HepG2 (cell line): ENCODE data around the gene FALEC. TPM values are rescaled to one million over a fixed set of nuclear protein-coding genes. Genes with fewer than 3 reads are reported as not detected.

ENCODE experiments used
- ARID3A ChIP-seq: IDR thresholded peaks from 2 replicates; pipeline ENCODE4 v1.6.1; 2012; ENCODE audit warnings: low read depth, low read length, improper control_type of control experiment
- DNMT3B ChIP-seq: conservative IDR thresholded peaks from 2 replicates; pipeline ENCODE4 v1.6.1; 2016; ENCODE audit warnings: missing biosample characterization, control low read depth
- ELF4 ChIP-seq: sonication (generic); formaldehyde crosslinking; IDR thresholded peaks from 2 replicates; pipeline ENCODE4 v1.5.0; 2020; ENCODE audit warnings: missing genetic modification reagents, mild to moderate bottlenecking, moderate library complexity, borderline replicate concordance
- HBP1 ChIP-seq: IDR thresholded peaks from 2 replicates; pipeline ENCODE4 v1.6.1; 2016; ENCODE audit warnings: low read depth, control low read depth
- HNRNPUL1 ChIP-seq: fragments of 200-400 bp; formaldehyde crosslinking; IDR thresholded peaks from 2 replicates; pipeline ENCODE4 v1.6.1; 2017; ENCODE audit warnings: low read depth, mild to moderate bottlenecking, low read length, moderate library complexity
- MEF2D ChIP-seq: sonication (generic); formaldehyde crosslinking; IDR thresholded peaks from 2 replicates; pipeline ENCODE4 v1.5.1; 2020; ENCODE audit warnings: mild to moderate bottlenecking, missing genetic modification reagents
- MTF2 ChIP-seq: sonication (generic); formaldehyde crosslinking; IDR thresholded peaks from 2 replicates; pipeline ENCODE4 v1.5.0; 2020; ENCODE audit warnings: missing genetic modification reagents, borderline replicate concordance
- MXD1 ChIP-seq: sonication (generic); formaldehyde crosslinking; IDR thresholded peaks from 2 replicates; pipeline ENCODE4 v1.4.0; 2020; ENCODE audit warnings: mild to moderate bottlenecking, missing genetic modification reagents
- PHF21A ChIP-seq: sonication (generic); formaldehyde crosslinking; IDR thresholded peaks from 2 replicates; pipeline ENCODE4 v1.5.0; 2020; ENCODE audit warnings: mild to moderate bottlenecking, missing genetic modification reagents
- SIN3A ChIP-seq: IDR thresholded peaks from 2 replicates; pipeline ENCODE4 v1.6.1; 2011; ENCODE audit warnings: low read depth, mild to moderate bottlenecking, control low read depth, low read length, borderline replicate concordance
- SMAD3 ChIP-seq: sonication (generic); formaldehyde crosslinking; IDR thresholded peaks from 2 replicates; pipeline ENCODE4 v1.4.0; 2020; ENCODE audit warnings: missing genetic modification reagents
- ZMAT3 ChIP-seq: sonication (generic); formaldehyde crosslinking; conservative IDR thresholded peaks from 2 replicates; pipeline ENCODE4 v1.7.0; 2021; ENCODE audit warnings: missing genetic modification reagents
- ZNF737 ChIP-seq: sonication (generic); formaldehyde crosslinking; IDR thresholded peaks from 2 replicates; pipeline ENCODE4 v1.5.0; 2020; ENCODE audit warnings: missing genetic modification reagents, mild to moderate bottlenecking, borderline replicate concordance
- ZSCAN5A ChIP-seq: sonication (generic); formaldehyde crosslinking; IDR thresholded peaks from 2 replicates; pipeline ENCODE4 v1.8.0; 2022; ENCODE audit warnings: mild to moderate bottlenecking, missing genetic modification reagents, borderline replicate concordance
- polyA plus RNA-seq, 8 experiments: library from polyadenylated mRNA; depleted of rRNA in 3 of 8; stranded (reverse) in 7 of 8; unstranded in 1 of 8; fragments of >200 nt; fragmentation: Illumina TruSeq in 4 of 8; extraction: Trizol in 4 of 8; gene quantifications; 2 replicates each; pipeline versions ENCODE4 v1.2.1 to v1.2.3, GENCODE V29; 2011 to 2016; ENCODE audit warnings: low read depth in 4 of 8, missing spikeins in 1 of 8, mixed read lengths in 1 of 8; ENCODE audit not compliant: insufficient read depth in 1 of 8
- total RNA-seq, 5 experiments: library from RNA; depleted of rRNA; stranded (reverse); fragments of >200 nt; fragmentation: Illumina TruSeq; extraction: Trizol; gene quantifications; 2 replicates each; pipeline ENCODE4 v1.2.3, GENCODE V29; 2016; ENCODE audit warnings: low read depth in 1 of 5
- TF ChIP-seq, protein P1 (sequence below): fragments of 450-650 bp; IDR thresholded peaks from 2 replicates; pipeline ENCODE4 v1.6.1; 2017; ENCODE audit warnings: mild to moderate bottlenecking
- TF ChIP-seq, protein P2 (sequence below): sonication (generic); formaldehyde crosslinking; IDR thresholded peaks from 2 replicates; pipeline ENCODE4 v1.4.0; 2020; ENCODE audit warnings: missing genetic modification reagents, borderline replicate concordance

Gene FALEC
- total and polyA plus RNA-seq, 2 of the 13 experiments (the other 11 are each of a cell fraction or from before 2014, with no cell fraction given), result 0.33 to 0.71 TPM

DNA sequence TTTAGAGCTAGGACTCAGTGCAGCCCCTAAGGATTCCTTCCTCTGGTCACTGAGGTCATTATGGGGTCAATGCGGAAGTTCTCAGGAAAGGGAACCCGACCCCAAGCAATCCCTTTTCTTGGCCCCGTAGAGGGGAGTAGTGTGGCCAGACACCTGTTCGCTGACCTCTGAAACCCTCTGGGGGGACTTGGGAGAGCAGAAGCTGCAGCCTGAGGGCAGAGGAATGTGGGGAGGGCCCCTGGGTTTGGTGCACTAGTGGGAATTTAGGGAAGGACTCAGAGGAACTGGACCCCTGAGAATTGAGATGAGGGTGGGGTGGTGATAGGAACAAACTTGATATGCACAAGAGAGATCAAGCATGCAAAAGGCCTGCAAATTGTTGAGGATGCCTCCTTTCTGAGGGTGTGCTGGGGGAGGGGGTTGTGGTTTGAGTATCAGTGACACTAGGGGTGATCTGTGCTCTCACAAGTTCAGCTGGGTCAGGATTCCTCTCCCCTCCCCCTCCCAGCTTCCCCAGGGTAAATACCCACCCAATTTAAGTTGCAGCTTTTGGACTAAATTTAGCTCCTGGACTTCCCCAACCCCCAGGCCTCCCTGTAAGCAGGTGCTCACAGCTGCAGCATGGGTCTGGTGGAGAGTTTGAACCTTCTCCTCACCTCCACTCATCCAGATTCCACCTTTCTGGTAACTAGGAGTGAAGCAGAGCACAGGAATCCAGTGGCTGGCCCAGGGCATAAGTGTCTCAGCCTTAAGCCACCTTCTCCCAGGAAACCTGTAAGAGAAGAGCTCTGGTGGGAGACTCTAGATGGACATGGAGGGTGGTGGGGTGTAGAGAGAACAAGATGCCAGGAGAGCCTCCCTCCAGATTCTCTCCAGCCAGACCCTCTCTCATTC, 47.1 kb downstream of the FALEC start (continued):
- TF ChIP-seq, protein P1, sequence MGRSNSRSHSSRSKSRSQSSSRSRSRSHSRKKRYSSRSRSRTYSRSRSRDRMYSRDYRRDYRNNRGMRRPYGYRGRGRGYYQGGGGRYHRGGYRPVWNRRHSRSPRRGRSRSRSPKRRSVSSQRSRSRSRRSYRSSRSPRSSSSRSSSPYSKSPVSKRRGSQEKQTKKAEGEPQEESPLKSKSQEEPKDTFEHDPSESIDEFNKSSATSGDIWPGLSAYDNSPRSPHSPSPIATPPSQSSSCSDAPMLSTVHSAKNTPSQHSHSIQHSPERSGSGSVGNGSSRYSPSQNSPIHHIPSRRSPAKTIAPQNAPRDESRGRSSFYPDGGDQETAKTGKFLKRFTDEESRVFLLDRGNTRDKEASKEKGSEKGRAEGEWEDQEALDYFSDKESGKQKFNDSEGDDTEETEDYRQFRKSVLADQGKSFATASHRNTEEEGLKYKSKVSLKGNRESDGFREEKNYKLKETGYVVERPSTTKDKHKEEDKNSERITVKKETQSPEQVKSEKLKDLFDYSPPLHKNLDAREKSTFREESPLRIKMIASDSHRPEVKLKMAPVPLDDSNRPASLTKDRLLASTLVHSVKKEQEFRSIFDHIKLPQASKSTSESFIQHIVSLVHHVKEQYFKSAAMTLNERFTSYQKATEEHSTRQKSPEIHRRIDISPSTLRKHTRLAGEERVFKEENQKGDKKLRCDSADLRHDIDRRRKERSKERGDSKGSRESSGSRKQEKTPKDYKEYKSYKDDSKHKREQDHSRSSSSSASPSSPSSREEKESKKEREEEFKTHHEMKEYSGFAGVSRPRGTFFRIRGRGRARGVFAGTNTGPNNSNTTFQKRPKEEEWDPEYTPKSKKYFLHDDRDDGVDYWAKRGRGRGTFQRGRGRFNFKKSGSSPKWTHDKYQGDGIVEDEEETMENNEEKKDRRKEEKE, result no peak
- TF ChIP-seq HNRNPUL1, result no peak
- 0 out of 2 replicates have a peak, but pooled peaks have one; percentile 0 for TF ChIP-seq SMAD3 (CRISPR knock-in tag)
- TF ChIP-seq ZMAT3 (CRISPR knock-in tag), result no peak
- 0 out of 2 replicates have a peak, but pooled peaks have one; percentile 4 for TF ChIP-seq ZNF737
- TF ChIP-seq DNMT3B (CRISPR knock-in tag), result 0 out of 2 replicates have a peak, but pooled peaks have one; percentile 47
- TF ChIP-seq MEF2D (CRISPR knock-in tag), result peak; percentile 82; the same call in 1 of the 2 replicates
- TF ChIP-seq MXD1 (CRISPR knock-in tag), result no peak
- TF ChIP-seq, protein P2, sequence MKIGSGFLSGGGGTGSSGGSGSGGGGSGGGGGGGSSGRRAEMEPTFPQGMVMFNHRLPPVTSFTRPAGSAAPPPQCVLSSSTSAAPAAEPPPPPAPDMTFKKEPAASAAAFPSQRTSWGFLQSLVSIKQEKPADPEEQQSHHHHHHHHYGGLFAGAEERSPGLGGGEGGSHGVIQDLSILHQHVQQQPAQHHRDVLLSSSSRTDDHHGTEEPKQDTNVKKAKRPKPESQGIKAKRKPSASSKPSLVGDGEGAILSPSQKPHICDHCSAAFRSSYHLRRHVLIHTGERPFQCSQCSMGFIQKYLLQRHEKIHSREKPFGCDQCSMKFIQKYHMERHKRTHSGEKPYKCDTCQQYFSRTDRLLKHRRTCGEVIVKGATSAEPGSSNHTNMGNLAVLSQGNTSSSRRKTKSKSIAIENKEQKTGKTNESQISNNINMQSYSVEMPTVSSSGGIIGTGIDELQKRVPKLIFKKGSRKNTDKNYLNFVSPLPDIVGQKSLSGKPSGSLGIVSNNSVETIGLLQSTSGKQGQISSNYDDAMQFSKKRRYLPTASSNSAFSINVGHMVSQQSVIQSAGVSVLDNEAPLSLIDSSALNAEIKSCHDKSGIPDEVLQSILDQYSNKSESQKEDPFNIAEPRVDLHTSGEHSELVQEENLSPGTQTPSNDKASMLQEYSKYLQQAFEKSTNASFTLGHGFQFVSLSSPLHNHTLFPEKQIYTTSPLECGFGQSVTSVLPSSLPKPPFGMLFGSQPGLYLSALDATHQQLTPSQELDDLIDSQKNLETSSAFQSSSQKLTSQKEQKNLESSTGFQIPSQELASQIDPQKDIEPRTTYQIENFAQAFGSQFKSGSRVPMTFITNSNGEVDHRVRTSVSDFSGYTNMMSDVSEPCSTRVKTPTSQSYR (CRISPR knock-in tag), result peak; percentile 91
- TF ChIP-seq ZSCAN5A, result no peak
- TF ChIP-seq MTF2 (CRISPR knock-in tag), result no peak
- TF ChIP-seq ARID3A, result 0 out of 2 replicates have a peak, but pooled peaks have one; percentile 4
- 0 out of 2 replicates have a peak, but pooled peaks have one; percentile 22 for TF ChIP-seq PHF21A (CRISPR knock-in tag)
- TF ChIP-seq ELF4 (CRISPR knock-in tag), result peak; percentile 79; the same call in 1 of the 2 replicates
- 0 out of 2 replicates have a peak, but pooled peaks have one; percentile 23 for TF ChIP-seq SIN3A
- 0 out of 2 replicates have a peak, but pooled peaks have one; percentile 2 for TF ChIP-seq HBP1 (CRISPR knock-in tag)
